PFSK-1 (cell line): Measurements from ENCODE around the gene CLIC6.

Source experiments
- FOXP2 ChIP-seq: optimal IDR thresholded peaks from 2 replicates; pipeline ENCODE3; 2011; ENCODE audit warnings: borderline replicate concordance, control low read depth, inconsistent platforms; ENCODE audit not compliant: insufficient read depth; ENCODE audit errors: extremely low read length, extremely low read depth
- POLR2AphosphoS5 ChIP-seq: IDR thresholded peaks from 2 replicates; pipeline ENCODE4 v1.6.1; 2012; ENCODE audit warnings: low read depth, mild to moderate bottlenecking, control low read depth, low read length, moderate library complexity
- SIN3A ChIP-seq: IDR thresholded peaks from 2 replicates; pipeline ENCODE4 v1.6.1; 2012; ENCODE audit warnings: mild to moderate bottlenecking, low read length, moderate library complexity, borderline replicate concordance; ENCODE audit not compliant: insufficient read depth
- TAF1 ChIP-seq: IDR thresholded peaks from 2 replicates; pipeline ENCODE4 v1.6.1; 2012; ENCODE audit warnings: low read length, control low read depth, borderline replicate concordance; ENCODE audit not compliant: insufficient read depth
- TF ChIP-seq, protein P1 (sequence below), 2 experiments: IDR thresholded peaks; 2 replicates each; pipeline versions ENCODE4 v1.6.1 to v1.8.0; 2011 to 2012; ENCODE audit warnings: low read depth in 2 of 2, low read length in 2 of 2, control low read depth in 1 of 2, inconsistent platforms in 1 of 2, mild to moderate bottlenecking in 1 of 2, moderate library complexity in 1 of 2; ENCODE audit not compliant: insufficient read depth in 1 of 2

Gene CLIC6

DNA sequence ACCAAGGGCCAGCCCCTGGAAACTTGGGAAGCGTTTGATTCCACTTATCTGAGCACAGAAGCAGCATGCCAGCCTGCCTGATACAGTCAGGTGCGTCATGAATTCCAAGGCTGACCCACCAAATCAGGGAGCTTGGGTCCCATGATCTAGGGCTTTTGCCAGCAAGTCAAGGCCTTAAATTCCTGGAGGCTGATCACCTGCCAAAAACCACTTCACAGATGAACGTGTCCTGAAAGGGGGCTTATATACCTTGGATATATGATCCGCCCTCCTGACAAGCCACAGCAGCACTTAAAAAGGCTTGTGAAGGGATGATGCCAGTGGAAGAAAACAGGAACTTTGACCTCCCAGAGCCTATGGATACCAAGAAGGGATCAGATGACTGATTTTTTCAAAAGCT, 24.0 kb upstream of the CLIC6 start:
- TF ChIP-seq POLR2AphosphoS5 = no peak
- TF ChIP-seq, protein P1, sequence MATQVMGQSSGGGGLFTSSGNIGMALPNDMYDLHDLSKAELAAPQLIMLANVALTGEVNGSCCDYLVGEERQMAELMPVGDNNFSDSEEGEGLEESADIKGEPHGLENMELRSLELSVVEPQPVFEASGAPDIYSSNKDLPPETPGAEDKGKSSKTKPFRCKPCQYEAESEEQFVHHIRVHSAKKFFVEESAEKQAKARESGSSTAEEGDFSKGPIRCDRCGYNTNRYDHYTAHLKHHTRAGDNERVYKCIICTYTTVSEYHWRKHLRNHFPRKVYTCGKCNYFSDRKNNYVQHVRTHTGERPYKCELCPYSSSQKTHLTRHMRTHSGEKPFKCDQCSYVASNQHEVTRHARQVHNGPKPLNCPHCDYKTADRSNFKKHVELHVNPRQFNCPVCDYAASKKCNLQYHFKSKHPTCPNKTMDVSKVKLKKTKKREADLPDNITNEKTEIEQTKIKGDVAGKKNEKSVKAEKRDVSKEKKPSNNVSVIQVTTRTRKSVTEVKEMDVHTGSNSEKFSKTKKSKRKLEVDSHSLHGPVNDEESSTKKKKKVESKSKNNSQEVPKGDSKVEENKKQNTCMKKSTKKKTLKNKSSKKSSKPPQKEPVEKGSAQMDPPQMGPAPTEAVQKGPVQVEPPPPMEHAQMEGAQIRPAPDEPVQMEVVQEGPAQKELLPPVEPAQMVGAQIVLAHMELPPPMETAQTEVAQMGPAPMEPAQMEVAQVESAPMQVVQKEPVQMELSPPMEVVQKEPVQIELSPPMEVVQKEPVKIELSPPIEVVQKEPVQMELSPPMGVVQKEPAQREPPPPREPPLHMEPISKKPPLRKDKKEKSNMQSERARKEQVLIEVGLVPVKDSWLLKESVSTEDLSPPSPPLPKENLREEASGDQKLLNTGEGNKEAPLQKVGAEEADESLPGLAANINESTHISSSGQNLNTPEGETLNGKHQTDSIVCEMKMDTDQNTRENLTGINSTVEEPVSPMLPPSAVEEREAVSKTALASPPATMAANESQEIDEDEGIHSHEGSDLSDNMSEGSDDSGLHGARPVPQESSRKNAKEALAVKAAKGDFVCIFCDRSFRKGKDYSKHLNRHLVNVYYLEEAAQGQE (IDR thresholded peaks at IDR 0.05; ENCODE audit: insufficient read depth in 1 of 2, low read depth in 2 of 2, low read length in 2 of 2) = no peak
- TF ChIP-seq TAF1 = no peak
- TF ChIP-seq FOXP2 = no peak
- no peak for TF ChIP-seq SIN3A

DNA sequence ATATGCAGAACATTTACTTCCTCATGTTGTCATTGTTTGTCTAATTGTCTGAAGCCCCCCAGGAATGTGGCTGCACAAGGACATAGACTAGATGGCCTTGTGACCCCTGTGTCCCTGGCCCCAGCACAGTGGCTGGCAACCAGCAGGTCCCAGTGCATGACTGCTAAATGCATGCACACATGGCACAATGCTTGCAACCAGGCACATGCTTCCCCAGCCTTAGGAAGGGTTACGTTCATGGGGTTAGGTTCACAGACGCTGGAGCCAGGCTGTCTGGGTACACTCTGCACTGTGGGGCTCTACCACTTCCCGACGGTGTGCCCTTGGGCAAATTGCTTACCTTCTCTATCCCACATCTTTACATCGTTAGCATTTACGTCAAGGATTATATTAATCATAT, 21.2 kb upstream of the CLIC6 start:
- TF ChIP-seq SIN3A (no peak), FOXP2 (no peak), TAF1 (no peak), POLR2AphosphoS5 (no peak)
- TF ChIP-seq, protein P1 (IDR thresholded peaks at IDR 0.05; ENCODE audit: insufficient read depth in 1 of 2, low read depth in 2 of 2, low read length in 2 of 2) = no peak

GRCh38 chr21:34648739-34649297, 20.0 kb upstream of the CLIC6 start:
- TF ChIP-seq TAF1 (no peak), SIN3A (no peak)
- TF ChIP-seq, protein P1 (IDR thresholded peaks at IDR 0.05; ENCODE audit: insufficient read depth in 1 of 2, low read depth in 2 of 2, low read length in 2 of 2) = no peak

GRCh38 chr21:34649400-34649799, 19.4 kb upstream of the CLIC6 start:
- TF ChIP-seq FOXP2 (no peak), SIN3A (no peak), POLR2AphosphoS5 (no peak)

GRCh38 chr21:34650861-34651431, 17.8 kb upstream of the CLIC6 start:
- TF ChIP-seq FOXP2 (no peak), TAF1 (no peak), POLR2AphosphoS5 (no peak), SIN3A (no peak)
- TF ChIP-seq, protein P1 (IDR thresholded peaks at IDR 0.05; ENCODE audit: insufficient read depth in 1 of 2, low read depth in 2 of 2, low read length in 2 of 2) = no peak
